SK-N-SH (cell line): ENCODE results near the gene FBN1. TPM values are rescaled to one million over a fixed set of nuclear protein-coding genes. Genes with fewer than 3 reads are reported as not detected.

Experiments used
- CTCF ChIA-PET: fragments of 300-600, 350-600 bp; formaldehyde crosslinking; extraction: SDS; loops from one replicate; lab custom pipeline; 2021; lab: Yijun Ruan, JAX
- POLR2A ChIA-PET: fragments of 350-600 bp; sonication (Branson Sonifier 250); formaldehyde crosslinking; extraction: SDS; loops from one replicate; lab custom pipeline; 2020; ENCODE audit warnings: antibody characterized with exemption, inconsistent platforms; lab: Yijun Ruan, JAX
- DNase-seq: peaks from one replicate; pipeline ENCODE4 v3.0.0; 2012
- H2AFZ ChIP-seq: fragments of 200-600 bp; sonication (generic); 2 replicates; pipeline ENCODE4 v1.8.1; 2016; ENCODE audit warnings: antibody characterized with exemption, mild to moderate bottlenecking, low read depth
- H3F3A ChIP-seq: fragments of 200-600 bp; sonication (generic); replicated peaks from 2 replicates; pipeline ENCODE3; 2016; ENCODE audit warnings: antibody characterized with exemption, mild to moderate bottlenecking; ENCODE audit not compliant: insufficient read depth
- H3K27ac ChIP-seq, 2 experiments: fragments of 200-500 bp in 1 of 2; fragments of 200-600 bp in 1 of 2; sonication (Bioruptor generic) in 1 of 2; sonication (generic), shearing (Covaris generic) in 1 of 2; 2 replicates each; pipeline versions ENCODE4 v1.5.1 to v1.6.1; 2014 to 2016; ENCODE audit warnings: low read depth in 2 of 2, inconsistent platforms in 1 of 2, low read length in 1 of 2, mild to moderate bottlenecking in 1 of 2, mixed read lengths in 1 of 2
- H3K27me3 ChIP-seq: fragments of 200-600 bp; sonication (generic), shearing (Covaris generic); 2 replicates; pipeline ENCODE4 v1.6.1; 2016; ENCODE audit warnings: mixed run types; ENCODE audit not compliant: insufficient read depth
- H3K36me3 ChIP-seq, 2 experiments: fragments of 200-500 bp in 1 of 2; fragments of 200-600 bp in 1 of 2; sonication (Bioruptor generic) in 1 of 2; sonication (generic) in 1 of 2; replicated peaks in 1 of 2; 2 replicates each; pipeline versions ENCODE3 to v1.5.1; 2014 to 2016; ENCODE audit warnings: low read length in 1 of 2, mild to moderate bottlenecking in 1 of 2; ENCODE audit not compliant: insufficient read depth in 2 of 2, control insufficient read depth in 1 of 2
- H3K4me1 ChIP-seq, 2 experiments: fragments of 200-500 bp in 1 of 2; fragments of 200-600 bp in 1 of 2; sonication (Bioruptor generic) in 1 of 2; sonication (generic), shearing (Covaris generic) in 1 of 2; 2 replicates each; pipeline versions ENCODE4 v1.5.1 to v1.6.1; 2014 to 2016; ENCODE audit warnings: low read depth in 1 of 2, low read length in 1 of 2, mixed run types in 1 of 2; ENCODE audit not compliant: insufficient read depth in 2 of 2, control insufficient read depth in 1 of 2
- H3K4me2 ChIP-seq: fragments of 200-600 bp; sonication (generic), shearing (Covaris generic); 2 replicates; pipeline ENCODE4 v1.6.1; 2017; ENCODE audit warnings: mixed run types
- H3K4me3 ChIP-seq, 2 experiments: fragments of 200-500 bp in 1 of 2; fragments of 200-600 bp in 1 of 2; sonication (Bioruptor generic) in 1 of 2; sonication (generic), shearing (Covaris generic) in 1 of 2; 2 replicates each; pipeline versions ENCODE4 v1.5.1 to v1.8.1; 2014 to 2016; ENCODE audit warnings: low read depth in 2 of 2, inconsistent platforms in 1 of 2, low read length in 1 of 2, mild to moderate bottlenecking in 1 of 2, mixed read lengths in 1 of 2, moderate library complexity in 1 of 2
- H3K79me2 ChIP-seq: fragments of 200-600 bp; sonication (generic); 2 replicates; pipeline ENCODE4 v1.8.1; 2017; ENCODE audit warnings: mild to moderate bottlenecking; ENCODE audit not compliant: insufficient read depth
- H3K9ac ChIP-seq: fragments of 200-600 bp; sonication (generic); 2 replicates; pipeline ENCODE4 v1.6.1; 2017; ENCODE audit warnings: mixed run types
- H3K9me2 ChIP-seq: fragments of 200-600 bp; sonication (generic); 2 replicates; pipeline ENCODE4 v1.6.1; 2017; ENCODE audit warnings: mixed run types
- H3K9me3 ChIP-seq: fragments of 200-600 bp; sonication (generic); 2 replicates; pipeline ENCODE4 v1.6.1; 2017; ENCODE audit warnings: mixed run types, mild to moderate bottlenecking, moderate library complexity
- H4K20me1 ChIP-seq: fragments of 200-600 bp; sonication (generic); 2 replicates; pipeline ENCODE4 v1.6.1; 2017; ENCODE audit warnings: mild to moderate bottlenecking, mixed run types; ENCODE audit not compliant: insufficient read depth
- CHD2 ChIP-seq: fragments of 150-350 bp; IDR thresholded peaks from 2 replicates; pipeline ENCODE4 v1.6.1; 2018; ENCODE audit warnings: low read length; ENCODE audit not compliant: partially characterized antibody
- EP300 ChIP-seq, 2 experiments: IDR thresholded peaks; 2 replicates each; pipeline versions ENCODE4 v1.4.0 to v1.6.1; 2012; ENCODE audit warnings: borderline replicate concordance in 1 of 2, low read depth in 1 of 2, low read length in 1 of 2
- FOSL2 ChIP-seq: IDR thresholded peaks from 2 replicates; pipeline ENCODE4 v1.4.0; 2012; ENCODE audit warnings: low read depth, mild to moderate bottlenecking, moderate library complexity, borderline replicate concordance
- FOXJ3 ChIP-seq: sonication (generic); formaldehyde crosslinking; IDR thresholded peaks from 2 replicates; pipeline ENCODE4 v1.5.1; 2020; ENCODE audit warnings: mild to moderate bottlenecking, missing genetic modification reagents
- FOXM1 ChIP-seq: IDR thresholded peaks from 2 replicates; pipeline ENCODE4 v1.4.0; 2012; ENCODE audit warnings: low read depth, mild to moderate bottlenecking
- GATA2 ChIP-seq: sonication (generic); formaldehyde crosslinking; IDR thresholded peaks from 2 replicates; pipeline ENCODE4 v1.5.0; 2020; ENCODE audit warnings: mild to moderate bottlenecking, missing genetic modification reagents
- JUND ChIP-seq: IDR thresholded peaks from 2 replicates; pipeline ENCODE4 v1.4.0; 2012
- NRF1 ChIP-seq: IDR thresholded peaks from 2 replicates; pipeline ENCODE4 v1.6.1; 2012; ENCODE audit warnings: low read depth, mild to moderate bottlenecking, low read length
- RFX5 ChIP-seq: IDR thresholded peaks from 2 replicates; pipeline ENCODE4 v1.6.1; 2012; ENCODE audit warnings: mild to moderate bottlenecking, improper control_type of control experiment, low read length
- SIN3A ChIP-seq: IDR thresholded peaks from 2 replicates; pipeline ENCODE4 v1.6.1; 2012; ENCODE audit warnings: low read depth, mild to moderate bottlenecking, low read length, moderate library complexity, borderline replicate concordance
- SMC3 ChIP-seq: IDR thresholded peaks from 2 replicates; pipeline ENCODE4 v1.6.1; 2012; ENCODE audit warnings: low read depth, low read length, improper control_type of control experiment
- TCF12 ChIP-seq: IDR thresholded peaks from 2 replicates; pipeline ENCODE4 v1.4.0; 2012
- WGBS: methylation state at CpG from one replicate; pipeline ENCODE4 v1.1.6; 2017; ENCODE audit warnings: low lambda C conversion rate; 5-methylcytosine and 5-hydroxymethylcytosine counted together
- polyA plus RNA-seq, 3 experiments: library from polyadenylated mRNA; depleted of rRNA; stranded (reverse); fragments of >200 nt; gene quantifications; 2 replicates each; pipeline ENCODE4 v1.2.3, GENCODE V29; 2012
- TF ChIP-seq, protein P1 (sequence below): fragments of 150-350 bp; IDR thresholded peaks from 2 replicates; pipeline ENCODE4 v1.6.1; 2017; ENCODE audit warnings: antibody characterized with exemption, low read length, low read depth, borderline replicate concordance

Gene FBN1
- polyA plus RNA-seq, 1 of the 3 experiments (the other 2 are of a cell fraction) = 248 TPM

DNA sequence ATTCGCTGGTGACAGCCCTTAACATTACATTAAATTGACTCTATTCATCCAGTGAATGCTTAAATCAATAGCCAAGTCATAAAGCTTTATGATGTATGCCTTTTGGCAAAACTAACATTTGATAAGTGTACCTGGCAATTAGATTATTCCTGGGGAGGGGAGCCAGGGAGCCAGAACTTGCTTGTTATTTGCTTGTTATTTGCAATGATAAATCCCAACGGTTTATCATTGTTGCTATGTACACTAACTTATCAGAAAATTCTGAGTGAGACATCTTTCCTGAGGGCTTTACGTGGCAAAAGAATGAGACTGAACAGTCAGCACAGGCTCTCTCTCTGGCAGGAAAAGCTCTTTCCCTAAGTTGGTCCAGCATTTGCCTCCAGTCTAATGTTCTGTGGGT is 35.8 kb upstream of the FBN1 start:
- Histone ChIP-seq H4K20me1 (no peaks in the 10 kb centered on the region), H2AFZ (0 out of 2 replicates have a peak overlapping the region, but pooled peaks have one; percentile 12), H3K4me1 (peaks cover 0 to 9% of the 10 kb centered on the region in 2 experiments; a peak in 3 of 4 replicates), H3K79me2 (no peaks in the 10 kb centered on the region), H3K9me3 (no peaks in the 10 kb centered on the region; the same call in 1 of the 2 replicates), H3K9ac (peak overlapping the region; percentile 57), H3K4me2 (peak overlapping the region; percentile 49; the same call in 1 of the 2 replicates), H3K4me3 (no peak overlapping the region), H3K27me3 (no peaks in the 10 kb centered on the region), H3K36me3 (no peaks in the 10 kb centered on the region), H3K27ac (peak overlapping the region; percentile 51 to 78), H3F3A (peaks cover 14% of the 10 kb centered on the region), H3K9me2 (no peaks in the 10 kb centered on the region)
- peak; percentile 14 for DNase-seq
- ChIA-PET POLR2A (no interaction called here), CTCF (no interaction called here)
- peak; percentile 77 for TF ChIP-seq GATA2 (CRISPR knock-in tag)
- TF ChIP-seq SMC3 = no peak
- TF ChIP-seq EP300 (IDR thresholded peaks at IDR 0.05; ENCODE audit: borderline replicate concordance in 1 of 2, low read depth in 1 of 2, low read length in 1 of 2) = 0 out of 4 replicates have a peak, but pooled peaks of 1 of the 2 experiments have one; percentile 12
- TF ChIP-seq RFX5 = no peak
- WGBS = 44% methylated on average over 3 of the region's 3 CpGs

DNA sequence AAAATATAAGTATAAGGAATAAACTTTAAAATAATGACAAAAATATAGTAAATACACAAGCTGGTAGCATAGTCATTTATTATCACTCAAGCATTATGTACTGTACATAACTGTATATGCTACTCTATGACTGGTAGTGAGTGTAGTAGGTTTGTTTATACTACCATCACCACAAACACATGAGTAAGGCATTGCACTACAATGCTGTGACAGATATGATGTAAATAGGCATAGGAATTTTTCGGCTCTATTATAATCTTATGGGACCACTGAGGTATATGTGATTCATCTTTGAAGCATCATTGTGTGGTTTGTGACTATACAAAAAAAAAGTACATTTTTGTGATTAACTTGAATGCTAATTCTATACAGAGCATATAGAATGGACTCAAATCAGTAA is 35.3 kb upstream of the FBN1 start:
- POLR2A ChIA-PET = no interaction called here
- Histone ChIP-seq H4K20me1 (no peaks in the 10 kb centered on the region), H3K27ac (peak overlapping the region; percentile 22 to 79; a peak in 3 of 4 replicates), H3K27me3 (no peaks in the 10 kb centered on the region), H3F3A (peaks cover 14% of the 10 kb centered on the region), H3K9ac (peak overlapping the region; percentile 57), H2AFZ (no peak overlapping the region), H3K9me3 (no peaks in the 10 kb centered on the region; the same call in 1 of the 2 replicates), H3K4me1 (peaks cover 0 to 9% of the 10 kb centered on the region in 2 experiments; a peak in 3 of 4 replicates), H3K4me2 (no peak overlapping the region), H3K9me2 (no peaks in the 10 kb centered on the region), H3K79me2 (no peaks in the 10 kb centered on the region), H3K36me3 (no peaks in the 10 kb centered on the region), H3K4me3 (no peak overlapping the region)
- WGBS = 28% methylated on average over 1 of the region's 1 CpG
- TF ChIP-seq FOSL2 = peak; percentile 39; the same call in 1 of the 2 replicates
- no peak for TF ChIP-seq FOXM1
- 0 out of 2 replicates have a peak, but pooled peaks have one; percentile 11 for TF ChIP-seq TCF12
- peak; percentile 45 for TF ChIP-seq JUND
- CTCF ChIA-PET = interaction anchor here (1.5 kb wide), 1 partner anchor 29 kb away, joined by 3 read pairs; no protein-coding TSS in a partner anchor
- DNase-seq = no peak

DNA sequence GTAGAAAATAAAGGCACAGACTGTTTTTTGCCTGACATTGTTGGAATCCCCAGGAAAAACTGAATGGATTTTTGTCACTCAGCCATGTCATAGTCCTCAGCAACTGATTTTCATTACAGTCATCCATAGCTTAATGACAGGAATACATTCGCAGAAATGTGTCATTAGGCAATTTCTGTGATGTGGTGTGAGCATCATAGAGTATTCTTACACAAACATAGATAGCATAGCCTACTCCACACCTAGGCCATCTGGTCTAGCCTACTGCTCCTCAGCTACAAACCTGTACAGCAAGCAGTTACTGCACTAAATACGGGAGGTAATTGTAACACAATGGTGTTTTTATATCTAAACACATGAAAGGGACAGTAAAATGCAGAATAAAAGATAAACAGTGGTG is 34.4 kb upstream of the FBN1 start:
- no peak overlapping the region for H2AFZ ChIP-seq
- H4K20me1 ChIP-seq = no peaks in the 10 kb centered on the region
- CTCF ChIA-PET = interaction anchor here (1.5 kb wide), 1 partner anchor 28 kb away, joined by 3 read pairs; no protein-coding TSS in a partner anchor
- POLR2A ChIA-PET = no interaction called here
- no peaks in the 10 kb centered on the region for H3K36me3 ChIP-seq
- H3K4me1 ChIP-seq = peaks cover 9% of the 10 kb centered on the region in 2 experiments; a peak in 3 of 4 replicates
- no peaks in the 10 kb centered on the region for H3K9me2 ChIP-seq
- H3K79me2 ChIP-seq = no peaks in the 10 kb centered on the region
- H3K27me3 ChIP-seq = no peaks in the 10 kb centered on the region
- no peaks in the 10 kb centered on the region for H3K9me3 ChIP-seq
- DNase-seq = no peak
- no peak overlapping the region for H3K9ac ChIP-seq
- TF ChIP-seq EP300 (IDR thresholded peaks at IDR 0.05; ENCODE audit: borderline replicate concordance in 1 of 2, low read depth in 1 of 2, low read length in 1 of 2) = no peak
- no peak for TF ChIP-seq SMC3
- TF ChIP-seq, protein P1, sequence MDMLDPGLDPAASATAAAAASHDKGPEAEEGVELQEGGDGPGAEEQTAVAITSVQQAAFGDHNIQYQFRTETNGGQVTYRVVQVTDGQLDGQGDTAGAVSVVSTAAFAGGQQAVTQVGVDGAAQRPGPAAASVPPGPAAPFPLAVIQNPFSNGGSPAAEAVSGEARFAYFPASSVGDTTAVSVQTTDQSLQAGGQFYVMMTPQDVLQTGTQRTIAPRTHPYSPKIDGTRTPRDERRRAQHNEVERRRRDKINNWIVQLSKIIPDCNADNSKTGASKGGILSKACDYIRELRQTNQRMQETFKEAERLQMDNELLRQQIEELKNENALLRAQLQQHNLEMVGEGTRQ = no peak
- TF ChIP-seq FOXJ3 = no peak
- no peak for TF ChIP-seq NRF1
- TF ChIP-seq SIN3A = no peak
- TF ChIP-seq CHD2 = no peak
- H3K4me3 ChIP-seq = no peak overlapping the region
- WGBS = 70% methylated on average over 2 of the region's 2 CpGs
- no peak overlapping the region for H3K4me2 ChIP-seq
- peak overlapping the region in 1 of 2 experiments; percentile 79; a peak in 1 of 4 replicates for H3K27ac ChIP-seq
- H3F3A ChIP-seq = peaks cover 17% of the 10 kb centered on the region
